LNCaP clone FGC (cell line): ENCODE results near the gene SS18L1.

Source experiments
- DNase-seq: peaks from one replicate; pipeline ENCODE4 v3.0.0-alpha.2; 2011; ENCODE audit warnings: low read depth
- H3K4me3 ChIP-seq: 2 replicates; pipeline ENCODE4 v1.5.1; 2011; ENCODE audit warnings: mild to moderate bottlenecking, low read depth, low read length, control low read depth
- TF ChIP-seq, protein P1 (sequence below): IDR thresholded peaks from 2 replicates; pipeline ENCODE4 v1.5.1; 2012; ENCODE audit warnings: mild to moderate bottlenecking; ENCODE audit not compliant: control insufficient read depth, insufficient read depth; ENCODE audit errors: extremely low read depth

Gene SS18L1

DNA sequence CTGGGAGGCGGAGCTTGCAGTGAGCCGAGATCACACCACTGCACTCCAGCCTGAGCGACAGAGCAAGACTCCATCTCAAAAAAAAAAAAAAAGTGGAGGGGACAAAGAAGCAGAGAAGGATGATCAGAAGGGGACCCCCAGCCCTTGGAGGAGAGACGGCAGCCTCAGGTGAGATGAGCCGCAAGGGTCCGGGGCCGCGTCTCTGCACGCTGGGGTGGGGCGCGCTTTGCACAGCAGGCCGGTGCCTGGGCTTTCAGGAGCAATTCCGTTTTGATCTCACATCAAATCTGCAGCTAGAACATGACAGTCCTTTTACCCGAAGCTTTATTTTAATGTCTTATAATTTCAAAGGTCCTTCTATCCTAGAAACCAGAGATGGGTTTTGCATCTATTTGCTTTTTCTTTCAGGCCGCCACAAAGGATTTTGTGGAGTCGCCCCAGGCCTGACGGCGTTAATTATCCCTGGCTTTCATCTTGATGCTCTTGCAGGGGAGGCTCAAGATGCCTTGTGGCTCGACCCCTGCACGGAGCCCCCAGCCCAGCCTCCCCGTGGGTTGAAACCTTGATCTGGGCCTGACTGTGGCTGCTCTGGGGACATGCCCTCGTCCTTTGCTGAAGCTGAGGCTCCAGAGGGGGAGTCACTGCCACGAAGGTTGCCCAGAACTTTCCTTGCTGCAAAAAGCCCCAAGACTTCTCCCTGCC lies 59.3 kb downstream of the SS18L1 start:
- TF ChIP-seq, protein P1, sequence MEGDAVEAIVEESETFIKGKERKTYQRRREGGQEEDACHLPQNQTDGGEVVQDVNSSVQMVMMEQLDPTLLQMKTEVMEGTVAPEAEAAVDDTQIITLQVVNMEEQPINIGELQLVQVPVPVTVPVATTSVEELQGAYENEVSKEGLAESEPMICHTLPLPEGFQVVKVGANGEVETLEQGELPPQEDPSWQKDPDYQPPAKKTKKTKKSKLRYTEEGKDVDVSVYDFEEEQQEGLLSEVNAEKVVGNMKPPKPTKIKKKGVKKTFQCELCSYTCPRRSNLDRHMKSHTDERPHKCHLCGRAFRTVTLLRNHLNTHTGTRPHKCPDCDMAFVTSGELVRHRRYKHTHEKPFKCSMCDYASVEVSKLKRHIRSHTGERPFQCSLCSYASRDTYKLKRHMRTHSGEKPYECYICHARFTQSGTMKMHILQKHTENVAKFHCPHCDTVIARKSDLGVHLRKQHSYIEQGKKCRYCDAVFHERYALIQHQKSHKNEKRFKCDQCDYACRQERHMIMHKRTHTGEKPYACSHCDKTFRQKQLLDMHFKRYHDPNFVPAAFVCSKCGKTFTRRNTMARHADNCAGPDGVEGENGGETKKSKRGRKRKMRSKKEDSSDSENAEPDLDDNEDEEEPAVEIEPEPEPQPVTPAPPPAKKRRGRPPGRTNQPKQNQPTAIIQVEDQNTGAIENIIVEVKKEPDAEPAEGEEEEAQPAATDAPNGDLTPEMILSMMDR = no peak
- DNase-seq = no peak
- H3K4me3 ChIP-seq = no peak overlapping the region

GRCh38 chr20:62203378-62204030 lies 59.9 kb downstream of the SS18L1 start:
- TF ChIP-seq, protein P1 = no peak
- no peak overlapping the region for H3K4me3 ChIP-seq
- no peak for DNase-seq

DNA sequence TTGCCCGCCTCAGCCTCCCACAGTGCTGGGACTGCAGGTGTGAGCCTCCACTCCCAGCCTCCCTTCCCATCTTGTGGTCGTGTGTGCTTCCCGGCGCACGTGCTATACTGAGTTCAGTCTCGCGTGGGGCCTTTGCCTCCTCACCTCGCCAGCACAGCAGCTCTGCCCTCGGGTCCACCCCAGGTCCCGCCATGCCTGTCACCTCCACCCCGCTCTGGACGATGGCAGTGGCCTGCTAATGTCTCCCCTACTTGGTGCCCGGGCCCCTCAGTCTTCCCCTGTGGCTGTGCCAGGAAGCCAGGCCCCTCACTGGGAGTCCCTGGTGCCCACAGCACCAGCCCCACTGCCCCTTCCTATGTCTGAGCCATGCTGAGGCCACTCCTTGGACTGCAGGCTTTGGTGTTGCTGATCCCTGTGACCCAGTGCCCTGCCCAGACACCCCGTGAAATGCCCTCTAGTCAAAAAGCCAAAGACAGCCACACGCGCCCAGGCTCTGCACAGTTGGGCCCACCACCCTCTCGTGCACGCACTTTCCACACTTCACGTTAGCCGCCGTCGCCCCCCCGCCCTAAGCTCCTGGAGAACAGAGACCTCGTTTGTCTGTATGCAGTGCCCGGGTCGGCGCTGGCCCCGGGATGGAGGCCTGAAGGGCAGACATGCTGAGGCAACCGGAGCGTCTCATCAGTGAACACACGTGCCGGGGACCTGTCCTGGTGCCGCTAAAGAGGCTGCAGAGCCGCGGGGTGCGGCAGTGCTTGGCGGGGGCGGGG lies 62.2 kb downstream of the SS18L1 start:
- TF ChIP-seq, protein P1 = no peak
- no peak overlapping the region for H3K4me3 ChIP-seq
- DNase-seq = no peak

- TF ChIP-seq, protein P1 = no peak
- DNase-seq = no peak
- H3K4me3 ChIP-seq = no peak overlapping the region
Observed at GRCh38 chr20:62206388-62206775, 62.8 kb downstream of the SS18L1 start.

DNA sequence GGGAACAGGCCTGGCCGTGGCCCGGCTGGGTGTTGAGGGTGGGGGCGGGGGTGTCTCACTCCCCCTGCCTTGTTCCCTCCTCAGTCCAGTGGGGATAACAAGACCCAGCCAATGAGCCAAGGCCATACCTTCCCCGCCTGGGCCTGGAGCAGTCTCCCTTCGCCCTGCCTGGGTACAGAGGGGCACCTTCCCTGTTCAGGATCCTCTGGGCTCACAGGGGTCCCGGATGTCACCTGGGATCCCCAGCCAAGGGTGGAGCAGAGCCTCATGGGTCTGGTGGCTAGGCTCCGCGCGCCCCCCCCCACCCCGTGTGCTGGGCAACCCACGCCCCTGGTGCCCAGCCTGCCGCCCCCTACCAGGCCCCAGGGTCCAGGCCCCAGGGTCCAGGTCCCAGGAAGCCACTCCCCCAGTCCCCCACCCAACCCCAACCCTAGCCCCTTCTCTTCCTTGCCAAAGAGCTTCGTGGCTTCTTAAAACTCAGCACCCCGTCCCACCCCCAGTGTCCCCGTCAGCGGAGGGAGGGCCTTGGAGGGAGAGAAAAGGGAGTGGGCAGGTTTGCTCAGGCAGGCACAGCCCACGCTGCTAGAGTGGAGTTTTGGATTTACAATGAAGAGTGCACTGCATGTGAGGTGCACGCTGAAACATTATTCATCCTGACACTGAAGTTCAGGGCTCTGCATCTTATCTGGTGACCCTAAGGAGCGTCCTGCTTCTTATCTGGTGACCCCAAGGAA lies 64.7 kb downstream of the SS18L1 start:
- DNase-seq = no peak
- no peak overlapping the region for H3K4me3 ChIP-seq
- TF ChIP-seq, protein P1 = no peak

GRCh38 chr20:62208795-62209755 lies 65.5 kb downstream of the SS18L1 start:
- DNase-seq = no peak
- TF ChIP-seq, protein P1 = 0 out of 2 replicates have a peak, but pooled peaks have one; percentile 6
- no peak overlapping the region for H3K4me3 ChIP-seq
